NCI-H2107 (cell line): ENCODE results near the gene MARK2.

Experiments
- DNase-seq: peaks from one replicate; lab custom pipeline; 2025; lab: John Stamatoyannopoulos, UW

MARK2 gene

DNA sequence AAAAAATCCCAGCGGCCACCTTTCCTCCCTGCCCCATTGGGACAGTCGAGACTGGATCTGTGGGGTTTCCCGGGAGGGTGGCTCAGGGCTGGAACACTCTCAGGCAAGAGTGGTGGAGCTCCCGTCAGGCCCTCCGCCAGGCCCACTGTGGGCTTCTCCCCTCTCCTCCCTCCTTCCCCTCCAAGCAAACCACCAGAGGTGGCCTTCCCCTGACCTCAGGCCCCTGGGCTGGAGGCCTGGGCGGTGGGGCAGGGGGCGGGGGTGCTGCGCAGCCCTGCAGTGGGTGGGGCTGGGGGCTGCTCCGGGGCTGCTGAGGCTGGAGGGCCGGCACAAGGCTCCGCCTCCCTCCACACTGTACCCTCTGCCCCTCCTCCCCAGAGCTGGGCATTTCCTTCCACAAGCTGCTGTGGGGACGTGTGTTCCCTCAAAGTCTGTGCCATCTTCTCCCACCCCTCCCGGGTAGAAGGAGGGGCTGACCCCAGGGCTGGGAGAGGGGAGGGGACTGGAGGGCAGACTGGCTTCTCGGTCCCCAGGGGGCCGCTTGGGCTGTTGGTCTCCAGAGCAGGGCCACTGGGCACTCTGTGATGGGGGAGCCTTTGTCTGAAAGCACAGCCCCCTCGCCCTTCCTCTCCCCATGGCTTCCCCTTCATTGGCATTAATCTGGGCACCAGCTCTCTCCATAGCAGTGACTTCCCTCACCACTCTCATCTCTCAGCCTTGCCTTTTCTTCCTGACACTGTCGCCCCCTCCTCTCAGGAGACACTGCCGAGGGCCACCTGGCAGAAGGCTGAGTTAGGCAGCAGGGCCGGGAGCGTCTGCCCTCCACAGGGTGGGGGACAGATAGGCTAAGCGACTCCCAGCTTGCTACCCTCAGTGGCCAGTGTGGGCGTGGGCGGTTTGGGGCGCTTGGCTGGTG lies 70.9 kb downstream of the MARK2 start:
- no peak for DNase-seq

DNA sequence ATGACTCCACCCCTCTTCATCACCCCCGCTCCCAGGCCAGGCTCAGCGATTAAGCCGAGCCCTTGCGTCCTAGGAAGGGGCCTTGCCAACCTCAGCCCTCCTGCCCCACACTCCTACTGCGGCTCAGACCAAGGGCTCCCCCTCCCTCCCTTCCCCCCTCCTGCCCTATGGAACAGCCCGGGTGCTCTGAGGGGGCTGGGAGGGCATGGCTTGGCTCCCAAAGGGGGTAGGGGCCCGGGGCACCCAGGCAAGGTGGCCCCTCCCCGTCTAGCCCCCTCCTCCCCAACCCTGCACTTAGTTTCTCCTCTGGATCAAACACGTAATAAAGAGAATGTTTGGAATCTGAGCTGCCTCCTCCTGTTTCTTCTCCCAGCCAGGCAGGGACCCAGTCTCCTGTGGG lies 71.8 kb downstream of the MARK2 start:
- DNase-seq, result no peak

DNA sequence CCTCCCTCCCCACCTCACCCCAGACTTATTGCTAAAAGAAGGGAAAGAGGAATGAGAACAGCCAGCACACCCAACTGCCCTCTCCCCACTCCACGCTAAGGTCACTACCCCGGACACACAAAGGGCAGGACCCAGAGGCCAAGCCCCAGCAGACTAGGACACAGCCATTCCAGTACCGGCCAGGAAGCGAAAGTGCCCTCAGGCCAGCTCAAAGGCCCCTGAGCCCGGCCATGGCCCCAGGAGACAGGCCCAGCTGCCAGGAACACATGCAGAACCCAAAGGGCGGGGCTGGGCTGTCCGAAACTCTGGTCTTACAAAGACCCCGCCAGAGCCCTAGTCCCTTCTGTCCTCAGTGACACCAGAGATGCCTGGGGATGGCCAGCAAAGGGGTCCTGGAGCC lies 72.5 kb downstream of the MARK2 start:
- DNase-seq, result no peak

DNA sequence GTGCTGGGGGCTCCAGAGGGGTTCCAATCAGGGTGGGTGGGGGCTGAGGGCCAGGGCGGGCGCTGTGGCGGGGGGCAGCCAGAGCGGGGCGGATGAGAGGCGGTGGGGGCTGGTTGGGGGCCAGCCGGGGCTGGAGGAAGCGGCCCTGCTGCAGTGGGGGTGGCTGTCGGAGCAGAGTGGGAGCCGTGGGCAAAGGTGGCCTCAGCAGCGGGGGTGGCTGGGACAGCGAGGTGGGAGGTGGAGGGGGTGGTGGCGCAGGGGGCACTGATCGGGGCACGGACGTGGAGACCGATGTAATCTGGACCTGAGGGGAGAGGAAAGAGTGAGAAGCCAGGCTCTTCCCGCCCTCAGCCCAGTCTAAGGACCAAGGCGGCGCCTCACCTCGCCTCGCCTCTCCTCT lies 73.0 kb downstream of the MARK2 start:
- DNase-seq, result no peak

DNA sequence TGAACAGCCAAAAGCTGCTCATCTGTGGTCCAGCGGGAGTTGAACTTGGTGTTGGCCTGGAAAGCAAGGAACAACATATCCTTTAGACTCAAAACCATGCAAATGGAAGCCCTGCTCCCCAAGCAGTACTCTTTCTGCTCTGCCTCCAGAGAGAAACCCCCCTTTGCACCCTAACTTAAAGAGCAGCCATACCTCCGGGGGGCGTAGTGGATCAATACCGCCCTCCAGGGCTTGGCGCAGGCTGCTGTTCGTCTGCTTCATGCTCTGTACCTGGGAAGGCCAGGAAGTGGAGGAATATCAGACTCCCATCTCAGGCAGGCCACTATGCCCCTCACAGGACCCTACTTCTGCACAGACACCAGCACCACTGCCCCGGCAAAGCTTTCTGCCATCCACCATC lies 73.8 kb downstream of the MARK2 start:
- DNase-seq, result no peak

DNA sequence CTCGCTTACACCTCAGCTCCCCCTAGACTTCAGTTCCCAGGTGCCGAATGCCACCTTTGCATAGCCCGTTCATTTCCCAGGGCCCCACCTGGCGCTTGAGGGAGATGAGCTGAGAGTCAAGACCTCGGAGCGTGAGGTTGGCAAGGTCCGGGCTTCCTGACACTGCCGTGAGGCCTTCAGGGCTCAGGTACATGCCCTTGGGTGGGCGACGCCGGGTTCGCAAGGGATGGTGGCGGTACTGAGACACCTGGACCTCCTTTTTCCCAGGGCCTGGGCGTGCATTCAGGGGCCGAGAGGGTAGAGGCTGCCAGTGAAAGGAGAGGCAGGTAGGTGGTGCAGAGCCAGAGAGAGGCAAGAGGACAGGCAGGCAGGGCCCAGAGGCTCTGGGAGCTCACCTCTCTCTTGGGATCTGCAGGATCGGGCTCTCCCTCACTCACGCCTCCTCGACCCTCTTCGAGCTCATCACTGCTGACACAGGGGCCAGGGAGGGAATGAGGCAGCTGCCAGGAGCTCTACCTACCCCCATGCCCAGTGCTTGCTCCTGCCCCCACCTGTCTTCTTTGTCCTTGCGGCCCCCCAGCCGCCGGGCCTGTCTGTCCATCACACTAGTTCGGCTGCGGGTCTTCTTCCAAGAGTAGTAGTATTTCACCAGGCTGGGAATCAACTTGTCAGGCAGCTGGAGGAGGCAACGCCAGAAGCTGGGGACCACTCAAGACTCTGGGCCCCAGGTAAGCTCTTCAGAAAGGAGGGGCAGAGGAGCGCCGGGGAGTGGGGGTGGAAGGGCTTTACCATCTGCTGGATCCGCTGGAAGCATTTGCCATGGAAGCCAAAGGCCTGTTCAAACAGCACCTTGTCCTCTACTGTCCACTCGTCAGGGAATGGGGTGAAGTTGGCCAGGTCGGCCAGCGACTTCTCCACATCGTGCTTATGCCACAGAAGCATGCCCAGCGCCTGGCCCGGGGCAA lies 75.2 kb downstream of the MARK2 start:
- no peak for DNase-seq

DNA sequence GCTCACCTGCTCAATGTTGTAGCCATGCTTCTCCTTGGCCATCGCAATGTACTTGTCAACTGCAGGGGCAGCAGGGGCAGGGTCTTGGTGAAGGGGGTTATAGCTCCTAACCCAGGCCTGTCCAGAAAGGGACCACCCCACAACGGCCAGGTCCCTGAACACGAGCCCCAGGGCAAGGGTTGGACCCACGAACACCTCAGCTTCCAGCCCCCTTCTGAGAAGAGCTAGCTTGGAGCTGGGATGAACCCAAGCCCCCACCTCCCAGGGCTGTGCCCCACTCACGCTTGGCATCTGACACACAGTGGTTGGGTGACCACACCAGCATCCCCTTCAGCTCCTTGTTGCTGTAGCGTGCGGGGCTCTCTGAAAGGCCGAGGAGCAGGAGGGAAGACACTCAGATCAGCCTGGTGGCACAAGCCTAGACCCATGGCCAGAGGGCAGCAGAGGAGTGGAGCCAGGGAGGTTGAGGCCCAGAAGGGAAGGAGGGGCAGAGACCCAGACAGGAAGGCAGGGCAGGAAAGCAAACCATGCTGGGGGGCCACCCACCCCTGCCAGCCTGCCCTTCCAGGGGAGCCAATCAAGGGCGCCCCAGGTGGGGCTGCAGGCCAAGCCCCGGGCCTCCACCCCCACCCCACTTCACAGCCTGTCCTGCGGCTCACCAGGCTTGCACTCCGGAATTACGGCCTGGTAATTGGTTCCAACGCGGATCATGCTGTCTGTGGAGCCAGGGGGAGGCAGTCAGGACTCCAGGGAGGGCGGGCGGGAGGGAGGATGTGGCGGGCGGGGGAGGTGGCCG lies 76.2 kb downstream of the MARK2 start:
- DNase-seq, result no peak

DNA sequence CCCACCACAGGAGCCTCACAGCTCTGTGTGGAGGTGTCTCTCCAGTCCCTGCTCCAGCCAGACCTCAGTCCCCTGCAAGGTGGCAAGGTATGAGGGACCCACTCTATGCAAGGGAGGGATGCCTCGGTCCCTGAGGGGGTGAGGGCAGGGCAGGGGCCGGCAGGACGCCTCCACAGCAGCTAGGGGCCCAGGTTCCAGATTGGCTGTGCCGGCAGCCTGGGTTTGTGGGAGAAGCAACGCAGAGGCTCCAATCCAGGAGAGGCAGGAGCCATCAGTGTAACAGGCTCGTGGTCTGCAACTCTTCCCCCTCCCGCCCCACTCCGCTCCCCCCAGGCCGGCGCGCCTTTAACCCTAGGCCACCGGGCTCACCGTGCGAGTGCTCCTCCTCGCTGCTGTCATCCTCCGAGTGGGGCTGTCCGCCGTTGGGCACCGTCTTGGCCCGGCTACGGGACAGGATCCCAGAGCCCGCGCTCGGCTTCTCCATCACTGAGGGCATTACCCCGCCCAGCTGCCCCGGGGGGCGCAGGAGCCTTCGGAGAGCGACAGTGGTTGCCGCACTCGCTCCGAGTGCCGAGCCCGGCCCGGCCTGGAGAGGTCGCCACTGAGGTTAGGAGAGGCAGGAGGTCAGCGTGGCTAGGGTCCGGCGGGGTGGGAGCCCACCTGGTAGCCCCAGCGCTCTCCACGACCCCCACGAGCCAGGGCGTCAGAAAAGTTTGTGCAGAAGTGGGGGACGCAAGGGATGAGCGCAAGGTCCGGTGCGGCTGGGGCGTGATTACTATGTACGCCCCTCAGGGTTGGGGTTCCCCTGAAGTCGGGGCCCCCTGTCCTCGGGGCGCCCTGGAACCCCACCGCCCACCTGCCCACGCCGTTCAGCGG lies 77.3 kb downstream of the MARK2 start:
- no peak for DNase-seq

DNA sequence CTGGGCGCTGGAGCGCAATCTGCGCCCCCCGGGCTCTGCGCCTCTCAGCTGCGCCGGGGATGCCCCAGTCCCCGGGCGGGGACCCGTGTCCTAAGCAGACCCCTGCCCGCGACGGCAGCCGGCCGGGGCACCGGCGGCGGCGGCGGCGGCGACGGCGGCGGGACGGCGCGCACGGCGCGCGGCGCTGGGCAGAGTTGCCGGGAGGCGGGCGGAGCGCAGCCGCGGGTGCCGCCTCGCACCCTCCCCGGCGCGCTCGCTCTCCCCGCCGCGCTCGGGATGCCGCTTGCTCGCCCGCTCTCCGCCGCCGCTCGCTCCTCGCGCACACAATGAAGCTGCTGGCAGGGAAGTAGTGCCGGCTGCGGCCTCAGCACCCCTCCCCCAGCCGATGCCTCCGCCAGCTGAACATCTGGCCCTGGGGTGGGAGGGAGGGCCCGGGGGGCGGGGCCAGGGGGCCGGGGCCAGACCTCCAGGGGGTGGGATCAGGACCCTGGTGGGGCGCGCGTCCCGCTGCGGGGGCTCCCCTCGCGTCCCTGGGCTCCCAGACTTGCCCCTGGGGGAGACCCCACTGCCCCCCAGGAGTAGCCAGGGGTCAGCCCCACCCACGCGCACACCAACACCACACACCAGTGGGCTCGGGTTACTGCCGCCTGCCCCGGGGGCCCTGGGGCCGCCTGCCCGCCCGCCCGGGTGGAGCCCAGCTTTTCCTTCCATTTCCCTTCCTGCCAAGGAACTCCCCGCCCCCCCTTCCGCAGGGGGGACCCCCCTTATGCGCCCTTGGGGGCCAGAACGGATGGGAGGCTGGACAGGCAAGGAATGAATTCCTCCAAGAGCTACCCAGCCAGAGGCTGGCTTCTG lies 78.2 kb downstream of the MARK2 start, which contains the start of gene RCOR2:
RCOR2 (minus strand) TSS at position 328 of the 855 bp plus-strand sequence. CDS start 708 bp downstream, outside the sequence.
- peak; percentile 51 for DNase-seq

DNA sequence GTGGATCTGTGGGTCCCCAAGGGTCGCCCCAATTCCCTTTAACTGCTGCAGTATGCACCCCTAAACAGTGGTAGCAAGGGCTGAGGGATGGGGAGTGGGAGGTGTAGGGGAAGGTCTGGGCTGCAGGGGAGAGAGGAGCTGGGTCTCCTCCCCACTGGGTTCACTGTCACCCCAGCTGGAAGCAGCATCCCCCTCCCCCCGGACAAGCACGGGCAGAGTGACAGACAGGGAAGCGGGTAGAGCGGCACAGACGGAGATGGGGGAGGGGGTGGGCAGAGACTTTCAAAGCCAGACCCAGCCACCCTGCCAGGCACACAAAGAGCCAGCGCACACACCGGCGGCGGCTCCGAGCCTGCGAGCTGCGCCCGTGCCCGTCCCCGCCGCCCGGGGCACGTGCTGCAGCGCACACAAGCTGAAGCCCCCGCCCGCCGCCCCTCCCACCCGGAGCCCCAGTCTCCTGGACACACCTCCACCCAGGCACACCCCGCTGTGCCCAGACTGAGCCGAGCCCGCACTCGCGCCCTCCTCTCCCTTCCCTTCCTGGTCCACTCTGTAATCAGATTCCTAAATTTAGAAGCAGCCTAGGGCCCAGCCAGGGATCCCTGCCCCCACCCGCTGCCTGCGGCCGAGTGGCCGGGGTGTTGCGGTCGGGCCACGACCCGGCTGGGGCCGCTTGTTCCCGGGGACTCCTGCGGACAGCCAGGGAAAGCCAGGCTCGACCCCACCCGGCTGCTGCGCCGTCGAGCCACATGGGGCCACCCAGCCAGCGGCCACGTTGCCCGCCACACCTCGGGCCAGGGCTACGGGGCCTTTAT lies 79.0 kb downstream of the MARK2 start:
- no peak for DNase-seq

DNA sequence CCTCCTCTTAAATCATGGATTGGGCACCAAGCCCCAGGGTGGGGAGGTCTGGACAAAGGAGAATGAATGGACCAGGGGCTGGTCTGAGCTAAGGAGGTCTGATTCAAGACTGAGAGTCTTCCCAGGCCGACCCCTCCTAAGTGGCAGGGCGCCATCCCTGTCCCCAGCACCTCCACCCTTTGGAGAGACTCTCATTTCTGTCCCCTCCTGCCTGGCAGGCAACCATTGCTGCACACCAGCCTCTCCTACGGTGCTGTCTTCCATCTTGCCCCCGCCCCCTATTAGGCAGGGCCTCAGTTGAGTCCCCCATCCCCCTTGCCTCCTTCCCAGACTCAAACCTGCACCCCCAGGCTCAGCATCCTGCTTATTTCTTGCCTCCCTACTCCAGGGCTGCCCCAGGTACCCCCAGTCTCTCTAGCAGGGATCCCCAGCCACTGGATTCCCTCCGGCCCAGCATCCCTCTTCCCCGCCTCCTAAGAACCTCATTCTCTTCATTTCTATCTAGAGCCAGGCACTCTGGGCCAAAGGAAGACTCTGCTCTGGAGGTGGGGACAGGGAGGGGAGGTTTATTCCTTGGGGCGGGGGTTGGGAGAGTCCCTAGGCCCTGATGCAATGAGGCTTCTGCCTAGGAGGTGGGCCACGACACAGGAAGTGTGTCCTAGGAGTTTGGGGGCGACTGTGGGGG lies 79.7 kb downstream of the MARK2 start:
- DNase-seq, result no peak

DNA sequence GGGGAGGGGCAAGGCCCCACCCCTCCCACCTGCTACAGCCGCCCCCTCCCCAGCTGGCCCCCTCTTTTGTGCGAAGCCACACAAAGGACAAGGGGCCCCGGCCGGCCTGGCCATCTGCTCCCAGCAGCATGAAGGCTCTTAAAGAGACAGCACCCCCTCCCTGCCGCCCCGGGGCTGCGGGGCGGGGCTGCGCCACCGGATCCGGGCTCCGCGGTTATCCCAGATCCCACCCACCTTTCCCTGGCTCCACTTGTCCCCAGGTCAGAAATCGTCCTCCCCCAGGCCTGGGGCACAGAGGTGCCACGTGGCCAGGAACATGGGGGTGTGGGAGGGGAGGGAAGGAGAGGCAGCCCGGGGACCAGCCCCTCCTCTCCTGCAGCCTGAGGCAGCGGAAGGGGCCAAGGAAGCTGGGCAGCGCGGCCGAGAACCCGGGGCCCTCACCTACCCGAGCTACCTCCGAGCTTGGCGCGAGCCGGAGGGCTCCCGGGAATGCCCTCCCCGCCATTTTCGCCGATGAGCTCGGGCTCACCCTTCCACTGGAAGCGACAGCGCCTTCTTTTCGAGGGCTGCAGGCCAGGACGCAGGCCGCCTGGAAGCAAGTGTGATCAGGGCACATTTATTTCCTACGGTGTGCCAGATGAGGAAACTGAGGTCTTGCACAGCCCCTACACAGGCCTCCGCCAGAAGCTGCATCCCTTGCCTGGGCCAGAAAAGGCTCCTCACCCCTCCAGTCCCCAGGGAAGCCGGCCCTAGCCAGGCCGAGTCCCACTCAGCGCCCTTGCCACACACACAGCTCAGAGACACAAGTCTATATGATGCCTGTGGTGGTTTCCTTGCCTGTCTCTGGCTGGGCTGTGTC lies 80.6 kb downstream of the MARK2 start:
- DNase-seq, result no peak

DNA sequence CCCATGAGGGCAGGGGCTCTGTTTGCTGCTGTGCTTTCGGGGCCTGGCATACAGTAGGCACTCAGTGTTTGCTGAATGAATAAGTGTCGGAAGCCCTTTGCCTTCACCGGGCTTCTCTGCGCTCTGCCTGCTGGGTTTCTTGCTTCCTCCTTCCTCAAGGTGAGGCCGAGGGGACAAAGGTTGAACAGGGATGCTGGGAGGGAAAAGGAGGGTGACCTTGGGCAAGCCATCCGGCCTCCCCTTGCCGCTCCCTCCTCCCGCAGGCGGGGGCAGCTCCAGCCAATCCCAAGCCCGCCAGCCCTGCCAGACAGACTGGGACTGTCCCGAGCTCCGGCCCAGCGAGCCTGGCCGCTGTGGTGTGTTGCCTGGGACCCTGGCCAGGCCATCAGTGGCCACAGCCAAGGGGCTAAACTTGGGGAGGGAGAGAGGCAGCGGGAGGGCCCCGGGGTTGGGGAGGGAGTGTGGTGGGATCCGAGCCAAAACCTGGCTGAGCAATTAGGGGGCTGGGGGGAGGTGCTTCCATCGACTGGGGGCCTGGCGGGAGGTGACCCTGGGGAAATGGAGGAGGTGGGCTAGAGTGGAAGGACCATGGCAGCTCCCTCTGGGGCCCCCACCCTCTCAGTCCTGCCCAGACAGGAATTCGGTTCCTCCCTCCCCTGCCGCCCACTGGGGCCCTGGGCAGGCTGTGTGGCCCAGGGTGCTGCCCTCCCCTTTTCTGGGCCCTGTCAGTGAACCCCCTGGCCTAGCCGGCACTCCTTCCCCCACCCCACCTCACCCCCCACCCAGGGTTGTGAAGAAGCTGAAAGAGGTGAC lies 81.4 kb downstream of the MARK2 start:
- no peak for DNase-seq

DNA sequence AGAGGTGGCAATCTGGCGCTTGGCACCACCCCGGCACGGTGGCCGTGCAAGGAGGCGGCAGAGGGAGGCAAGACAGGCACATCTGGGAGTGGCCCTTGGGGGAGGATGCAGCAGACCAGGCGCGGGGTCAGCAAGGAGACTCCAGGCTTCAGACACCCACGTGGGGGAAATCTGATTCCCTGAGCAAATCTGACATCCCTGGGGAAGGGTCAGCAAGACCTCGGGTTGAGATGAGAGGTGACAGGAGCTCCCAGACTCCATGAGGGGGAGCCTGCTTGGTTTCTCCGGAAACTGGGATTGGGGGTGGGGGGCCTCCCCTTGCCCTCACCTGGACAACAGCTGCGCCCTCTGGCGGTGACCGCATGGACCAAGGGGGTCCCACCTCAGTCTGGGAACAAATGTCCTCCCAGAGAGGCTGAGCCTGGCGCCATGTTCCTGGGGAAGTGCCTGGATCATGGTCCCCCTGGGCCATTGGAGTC lies 82.1 kb downstream of the MARK2 start:
- no peak for DNase-seq

DNA sequence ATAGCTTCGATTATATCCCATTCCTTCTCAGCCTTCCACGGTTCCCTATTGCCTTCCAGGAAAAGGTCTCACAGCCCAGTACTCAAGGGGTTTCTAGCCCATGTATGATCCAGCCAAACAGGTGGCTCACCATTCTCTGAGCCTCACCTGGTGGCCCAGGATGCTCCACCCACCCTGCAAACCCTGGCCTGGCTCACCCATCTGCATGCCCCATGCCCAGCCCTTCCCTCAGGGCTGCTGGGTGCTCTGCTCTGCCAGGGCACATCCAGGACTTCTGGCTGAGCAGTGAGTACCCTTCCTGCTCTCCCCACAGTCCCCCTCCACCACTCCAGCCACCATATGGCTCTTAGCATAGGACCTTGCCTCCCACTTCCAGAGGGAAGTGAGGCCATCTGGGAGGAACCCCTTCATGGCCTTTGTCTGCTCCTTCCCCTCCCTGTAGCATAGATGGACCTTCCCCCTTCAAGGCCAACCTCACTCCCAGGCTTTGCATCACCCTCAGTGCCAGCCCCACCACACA lies 83.8 kb downstream of the MARK2 start:
- DNase-seq, result no peak

DNA sequence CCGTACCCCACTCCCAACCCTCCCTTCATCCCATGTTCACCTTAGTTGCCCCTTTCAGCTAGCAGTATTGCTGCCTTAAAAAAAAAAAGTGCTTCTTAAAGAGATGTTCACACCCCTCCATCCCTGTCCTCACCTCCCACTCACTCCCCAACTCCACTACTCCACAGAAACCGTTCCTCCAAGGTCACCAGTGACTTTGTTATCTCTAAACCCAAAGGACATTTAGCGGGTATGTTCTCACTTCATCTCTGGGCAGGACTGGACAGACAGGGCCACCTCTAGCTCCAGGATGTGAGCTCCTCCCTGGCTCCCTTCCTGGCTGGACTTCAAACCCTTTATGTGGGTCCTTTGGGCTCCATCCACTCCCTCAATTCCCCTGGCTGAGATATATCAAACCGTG lies 84.4 kb downstream of the MARK2 start:
- DNase-seq, result no peak
